Gastrocnemius medialis (tissue), 4 donors: Measurements from ENCODE around the gene TNFSF13.

Source experiments
- POLR2A ChIP-seq, 2 donors: fragments of 450-650 bp; IDR thresholded peaks; one replicate each; pipeline ENCODE4 v1.6.1; 2017; ENCODE audit warnings: antibody characterized with exemption in 2 of 2, mild to moderate bottlenecking in 2 of 2, moderate library complexity in 2 of 2
- TF ChIP-seq, protein P1 (sequence below), 5 experiments: fragments of 450-650 bp in 3 of 5; fragments of 200-600 bp in 2 of 5; sonication (generic) in 2 of 5; IDR thresholded peaks in 4 of 5; conservative IDR thresholded peaks in 1 of 5; 1 replicate in 4 of 5; 2 replicates in 1 of 5; pipeline ENCODE4 v1.5.1; 2016 to 2019; ENCODE audit warnings: antibody characterized with exemption in 5 of 5, mild to moderate bottlenecking in 3 of 5, moderate library complexity in 3 of 5

DNA sequence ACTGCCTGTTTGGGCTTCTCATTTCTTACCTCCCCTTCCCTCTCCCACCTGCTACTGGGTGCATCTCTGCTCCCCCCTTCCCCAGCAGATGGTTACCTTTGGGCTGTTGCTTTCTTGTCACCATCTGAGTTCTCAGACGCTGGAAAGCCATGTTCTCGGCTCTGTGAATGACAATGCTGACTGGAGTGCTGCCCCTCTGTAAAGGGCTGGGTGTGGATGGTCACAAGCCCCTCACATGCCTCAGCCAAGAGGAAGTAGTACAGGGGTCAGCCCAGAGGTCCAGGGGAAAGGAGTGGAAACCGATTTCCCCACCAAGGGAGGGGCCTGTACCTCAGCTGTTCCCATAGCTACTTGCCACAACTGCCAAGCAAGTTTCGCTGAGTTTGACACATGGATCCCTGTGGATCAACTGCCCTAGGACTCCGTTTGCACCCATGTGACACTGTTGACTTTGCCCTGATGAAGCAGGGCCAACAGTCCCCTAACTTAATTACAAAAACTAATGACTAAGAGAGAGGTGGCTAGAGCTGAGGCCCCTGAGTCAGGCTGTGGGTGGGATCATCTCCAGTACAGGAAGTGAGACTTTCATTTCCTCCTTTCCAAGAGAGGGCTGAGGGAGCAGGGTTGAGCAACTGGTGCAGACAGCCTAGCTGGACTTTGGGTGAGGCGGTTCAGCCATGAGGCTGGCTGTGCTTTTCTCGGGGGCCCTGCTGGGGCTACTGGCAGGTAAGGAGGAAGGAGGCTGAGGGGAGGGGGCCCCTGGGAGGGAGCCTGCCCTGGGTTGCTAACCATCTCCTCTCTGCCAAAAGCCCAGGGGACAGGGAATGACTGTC is 20.7 kb downstream of the TNFSF13 start, which contains the start of gene CD68:
- TF ChIP-seq, protein P1, sequence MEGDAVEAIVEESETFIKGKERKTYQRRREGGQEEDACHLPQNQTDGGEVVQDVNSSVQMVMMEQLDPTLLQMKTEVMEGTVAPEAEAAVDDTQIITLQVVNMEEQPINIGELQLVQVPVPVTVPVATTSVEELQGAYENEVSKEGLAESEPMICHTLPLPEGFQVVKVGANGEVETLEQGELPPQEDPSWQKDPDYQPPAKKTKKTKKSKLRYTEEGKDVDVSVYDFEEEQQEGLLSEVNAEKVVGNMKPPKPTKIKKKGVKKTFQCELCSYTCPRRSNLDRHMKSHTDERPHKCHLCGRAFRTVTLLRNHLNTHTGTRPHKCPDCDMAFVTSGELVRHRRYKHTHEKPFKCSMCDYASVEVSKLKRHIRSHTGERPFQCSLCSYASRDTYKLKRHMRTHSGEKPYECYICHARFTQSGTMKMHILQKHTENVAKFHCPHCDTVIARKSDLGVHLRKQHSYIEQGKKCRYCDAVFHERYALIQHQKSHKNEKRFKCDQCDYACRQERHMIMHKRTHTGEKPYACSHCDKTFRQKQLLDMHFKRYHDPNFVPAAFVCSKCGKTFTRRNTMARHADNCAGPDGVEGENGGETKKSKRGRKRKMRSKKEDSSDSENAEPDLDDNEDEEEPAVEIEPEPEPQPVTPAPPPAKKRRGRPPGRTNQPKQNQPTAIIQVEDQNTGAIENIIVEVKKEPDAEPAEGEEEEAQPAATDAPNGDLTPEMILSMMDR (IDR thresholded peaks at IDR 0.05 in 4 of 5, conservative IDR thresholded peaks at IDR 0.05 in 1 of 5), result no peak
- TF ChIP-seq POLR2A (IDR thresholded peaks at IDR 0.05), result peak; percentile 66 to 85
